ENCODE measurements around the gene LTB4R2.

LTB4R2 gene

DNA sequence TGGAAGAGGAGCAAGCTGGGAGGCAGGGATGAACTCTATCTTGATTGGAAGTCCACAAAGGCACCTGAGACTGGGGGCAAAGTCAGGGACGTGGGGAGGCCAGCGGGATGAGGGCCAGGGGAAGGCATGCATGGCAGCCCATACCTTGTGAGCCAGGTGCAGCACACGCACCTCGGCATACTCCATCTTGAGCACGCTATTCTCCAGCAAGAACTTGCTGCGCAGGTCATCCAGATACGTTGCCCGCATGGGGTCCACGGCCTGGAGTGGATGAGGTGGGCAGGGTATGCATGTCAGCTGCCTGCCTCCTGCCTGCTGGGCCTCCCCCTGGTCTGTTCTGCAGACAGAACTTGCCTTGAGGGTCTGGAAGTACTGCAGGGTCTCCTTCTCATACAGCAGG, 42.4 kb upstream of the LTB4R2 start (continued):
- no peak for TF ChIP-seq ATF2 (tag by site-specific recombination; IDR thresholded peaks at IDR 0.05; ENCODE audit: low read depth)

- ChIA-PET POLR2A (no interaction called here), CTCF (interaction anchor here (0.9 kb wide), 1 partner anchor 29 kb away, joined by 3 read pairs; no protein-coding TSS in a partner anchor)
- no peak overlapping the region for H3K27ac ChIP-seq (ENCODE audit: extremely low read depth, low read depth, low read length)
- no peak overlapping the region for H3K4me3 ChIP-seq (ENCODE audit: low read depth, low read length)
- TF ChIP-seq BCL11B (tag by site-specific recombination; IDR thresholded peaks at IDR 0.05; ENCODE audit: low read depth) (no peak), TRIM28 (IDR thresholded peaks at IDR 0.05; ENCODE audit: borderline replicate concordance, low read length) (no peak), ZNF596 (tag by site-specific recombination; IDR thresholded peaks at IDR 0.05) (no peak), ELK4 (IDR thresholded peaks at IDR 0.05; ENCODE audit: borderline replicate concordance, low read depth, low read length) (no peak), ZBTB17 (tag by site-specific recombination; IDR thresholded peaks at IDR 0.05) (no peak), ZNF571 (tag by site-specific recombination; IDR thresholded peaks at IDR 0.05) (no peak), ZNF549 (tag by site-specific recombination; IDR thresholded peaks at IDR 0.05) (no peak), ZNF18 (tag by site-specific recombination; IDR thresholded peaks at IDR 0.05) (no peak), ZNF621 (tag by site-specific recombination; IDR thresholded peaks at IDR 0.05) (no peak), PRDM2 (tag by site-specific recombination; IDR thresholded peaks at IDR 0.05; ENCODE audit: borderline replicate concordance) (no peak), ZNF837 (tag by site-specific recombination; IDR thresholded peaks at IDR 0.05) (no peak), ZNF112 (tag by site-specific recombination; IDR thresholded peaks at IDR 0.05) (no peak), ZNF10 (tag by site-specific recombination; IDR thresholded peaks at IDR 0.05) (no peak), WT1 (tag by site-specific recombination; IDR thresholded peaks at IDR 0.05) (no peak)
- TF ChIP-seq, protein P1, sequence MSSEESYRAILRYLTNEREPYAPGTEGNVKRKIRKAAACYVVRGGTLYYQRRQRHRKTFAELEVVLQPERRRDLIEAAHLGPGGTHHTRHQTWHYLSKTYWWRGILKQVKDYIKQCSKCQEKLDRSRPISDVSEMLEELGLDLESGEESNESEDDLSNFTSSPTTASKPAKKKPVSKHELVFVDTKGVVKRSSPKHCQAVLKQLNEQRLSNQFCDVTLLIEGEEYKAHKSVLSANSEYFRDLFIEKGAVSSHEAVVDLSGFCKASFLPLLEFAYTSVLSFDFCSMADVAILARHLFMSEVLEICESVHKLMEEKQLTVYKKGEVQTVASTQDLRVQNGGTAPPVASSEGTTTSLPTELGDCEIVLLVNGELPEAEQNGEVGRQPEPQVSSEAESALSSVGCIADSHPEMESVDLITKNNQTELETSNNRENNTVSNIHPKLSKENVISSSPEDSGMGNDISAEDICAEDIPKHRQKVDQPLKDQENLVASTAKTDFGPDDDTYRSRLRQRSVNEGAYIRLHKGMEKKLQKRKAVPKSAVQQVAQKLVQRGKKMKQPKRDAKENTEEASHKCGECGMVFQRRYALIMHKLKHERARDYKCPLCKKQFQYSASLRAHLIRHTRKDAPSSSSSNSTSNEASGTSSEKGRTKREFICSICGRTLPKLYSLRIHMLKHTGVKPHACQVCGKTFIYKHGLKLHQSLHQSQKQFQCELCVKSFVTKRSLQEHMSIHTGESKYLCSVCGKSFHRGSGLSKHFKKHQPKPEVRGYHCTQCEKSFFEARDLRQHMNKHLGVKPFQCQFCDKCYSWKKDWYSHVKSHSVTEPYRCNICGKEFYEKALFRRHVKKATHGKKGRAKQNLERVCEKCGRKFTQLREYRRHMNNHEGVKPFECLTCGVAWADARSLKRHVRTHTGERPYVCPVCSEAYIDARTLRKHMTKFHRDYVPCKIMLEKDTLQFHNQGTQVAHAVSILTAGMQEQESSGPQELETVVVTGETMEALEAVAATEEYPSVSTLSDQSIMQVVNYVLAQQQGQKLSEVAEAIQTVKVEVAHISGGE (tag by site-specific recombination; conservative IDR thresholded peaks at IDR 0.05; ENCODE audit: low read depth) = no peak
- TF ChIP-seq, protein P2, sequence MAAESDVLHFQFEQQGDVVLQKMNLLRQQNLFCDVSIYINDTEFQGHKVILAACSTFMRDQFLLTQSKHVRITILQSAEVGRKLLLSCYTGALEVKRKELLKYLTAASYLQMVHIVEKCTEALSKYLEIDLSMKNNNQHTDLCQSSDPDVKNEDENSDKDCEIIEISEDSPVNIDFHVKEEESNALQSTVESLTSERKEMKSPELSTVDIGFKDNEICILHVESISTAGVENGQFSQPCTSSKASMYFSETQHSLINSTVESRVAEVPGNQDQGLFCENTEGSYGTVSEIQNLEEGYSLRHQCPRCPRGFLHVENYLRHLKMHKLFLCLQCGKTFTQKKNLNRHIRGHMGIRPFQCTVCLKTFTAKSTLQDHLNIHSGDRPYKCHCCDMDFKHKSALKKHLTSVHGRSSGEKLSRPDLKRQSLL (tag by site-specific recombination; IDR thresholded peaks at IDR 0.05) = no peak
- TF ChIP-seq, protein P3, sequence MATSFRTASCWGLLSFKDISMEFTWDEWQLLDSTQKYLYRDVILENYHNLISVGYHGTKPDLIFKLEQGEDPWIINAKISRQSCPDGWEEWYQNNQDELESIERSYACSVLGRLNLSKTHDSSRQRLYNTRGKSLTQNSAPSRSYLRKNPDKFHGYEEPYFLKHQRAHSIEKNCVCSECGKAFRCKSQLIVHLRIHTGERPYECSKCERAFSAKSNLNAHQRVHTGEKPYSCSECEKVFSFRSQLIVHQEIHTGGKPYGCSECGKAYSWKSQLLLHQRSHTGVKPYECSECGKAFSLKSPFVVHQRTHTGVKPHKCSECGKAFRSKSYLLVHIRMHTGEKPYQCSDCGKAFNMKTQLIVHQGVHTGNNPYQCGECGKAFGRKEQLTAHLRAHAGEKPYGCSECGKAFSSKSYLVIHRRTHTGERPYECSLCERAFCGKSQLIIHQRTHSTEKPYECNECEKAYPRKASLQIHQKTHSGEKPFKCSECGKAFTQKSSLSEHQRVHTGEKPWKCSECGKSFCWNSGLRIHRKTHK (tag by site-specific recombination; IDR thresholded peaks at IDR 0.05) = no peak
- no peaks in the 10 kb centered on the region for H3K9me3 ChIP-seq (ENCODE audit: control insufficient read depth, insufficient read depth, low read depth, low read length)
- peaks cover 3% of the 10 kb centered on the region; the same call in 1 of the 2 replicates for H3K4me1 ChIP-seq (ENCODE audit: control insufficient read depth, insufficient read depth, low read length)
- peaks cover 0 to 39% of the 10 kb centered on the region in 2 experiments; a peak in 1 of 3 replicates for H3K36me3 ChIP-seq (ENCODE audit: control insufficient read depth in 2 of 2, insufficient read depth in 1 of 2, low read length in 2 of 2)
These were observed 41.7 kb upstream of the LTB4R2 start for GRCh38 chr14:24268225-24268624.
